ENCODE results near the gene SMIM38. TPM values are rescaled to one million over a fixed set of nuclear protein-coding genes. Genes with fewer than 3 reads are reported as not detected.
"Not testable (repeated sequence)": the region's sequence is repeated elsewhere in the genome, so short reads cannot be mapped to it uniquely, and the experiment has no call there.

SMIM38 gene
- total RNA-seq, 2 experiments from 2014 or later, result 0.19 to 0.20 TPM

- DNase-seq, result no peak
- Mint-ChIP-seq H3K9me3 (peaks cover 16% of the 10 kb centered on the region), H3K4me1 (peaks cover 18% of the 10 kb centered on the region)
Observed at GRCh38 chr11:69144316-69145049, 11.3 kb upstream of the SMIM38 start.

DNA sequence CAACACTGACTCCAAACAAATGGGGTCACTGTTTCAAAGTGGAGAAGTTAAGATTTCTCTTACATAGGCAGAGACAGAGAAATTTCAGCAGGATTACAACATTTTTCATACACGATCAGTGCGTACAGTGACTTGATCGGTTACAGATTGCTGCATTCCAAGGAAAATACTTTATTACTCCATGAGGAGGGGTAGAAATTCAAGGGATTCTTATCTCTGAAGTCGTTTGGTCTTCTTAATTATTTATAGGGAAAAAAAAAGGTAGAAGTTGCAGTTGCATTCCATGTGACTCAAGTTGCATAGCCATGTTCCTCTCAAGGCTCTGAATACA lies 10.7 kb upstream of the SMIM38 start:
- Mint-ChIP-seq H3K36me3 (peaks cover 14% of the 10 kb centered on the region), H3K27ac (no peak overlapping the region), H3K4me3 (no peak overlapping the region), H3K9me3 (peaks cover 16% of the 10 kb centered on the region), H3K4me1 (peaks cover 18% of the 10 kb centered on the region), H3K27me3 (no peaks in the 10 kb centered on the region)
- no peak for DNase-seq

More at GRCh38 chr11:69144316-69145049, 11.3 kb upstream of the SMIM38 start:
- peaks cover 13% of the 10 kb centered on the region for H3K36me3 Mint-ChIP-seq
- H3K4me3 Mint-ChIP-seq, result no peak overlapping the region
- no peaks in the 10 kb centered on the region for H3K27me3 Mint-ChIP-seq
- peak overlapping the region; percentile 39 for H3K27ac Mint-ChIP-seq

DNA sequence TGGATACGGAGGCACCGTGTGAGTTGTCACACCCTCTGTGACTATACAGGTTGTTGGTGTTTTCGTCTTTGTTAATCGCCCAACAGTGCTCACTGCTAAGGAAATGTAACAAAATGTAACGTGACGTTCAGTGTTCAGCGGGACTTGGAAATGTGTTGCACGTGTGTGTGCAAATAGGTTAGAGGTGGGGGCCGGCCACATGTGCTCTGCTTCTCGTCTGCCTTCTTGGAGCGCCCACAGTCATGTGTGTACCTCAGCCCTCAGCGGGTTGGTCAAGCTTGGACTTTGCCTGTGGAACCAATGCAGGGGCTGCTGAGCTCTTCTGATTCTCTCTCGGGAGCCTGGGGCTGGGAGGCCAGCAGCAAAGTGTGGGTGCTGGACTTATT lies 7.4 kb upstream of the SMIM38 start:
- Mint-ChIP-seq H3K4me3 (no peak overlapping the region), H3K27ac (no peak overlapping the region), H3K4me1 (peaks cover 15% of the 10 kb centered on the region), H3K9me3 (peaks cover 16% of the 10 kb centered on the region), H3K36me3 (peaks cover 15% of the 10 kb centered on the region), H3K27me3 (no peaks in the 10 kb centered on the region)
- DNase-seq, result no peak

- no peak overlapping the region for H3K27ac Mint-ChIP-seq
- peaks cover 15% of the 10 kb centered on the region for H3K36me3 Mint-ChIP-seq
- H3K4me1 Mint-ChIP-seq, result peaks cover 18% of the 10 kb centered on the region
Observed at GRCh38 chr11:69148806-69149205, 6.9 kb upstream of the SMIM38 start.

GRCh38 chr11:69149338-69150045 lies 6.2 kb upstream of the SMIM38 start:
- DNase-seq, H3K27ac Mint-ChIP-seq, H3K27me3 Mint-ChIP-seq, H3K4me3 Mint-ChIP-seq: not testable (repeated sequence)
- Mint-ChIP-seq H3K36me3 (peaks cover 15% of the 10 kb centered on the region), H3K9me3 (peaks cover 16% of the 10 kb centered on the region), H3K4me1 (peaks cover 12% of the 10 kb centered on the region)

More at GRCh38 chr11:69148806-69149205, 6.9 kb upstream of the SMIM38 start:
- Mint-ChIP-seq H3K27me3 (no peaks in the 10 kb centered on the region), H3K9me3 (peaks cover 16% of the 10 kb centered on the region), H3K4me3 (no peak overlapping the region)
- no peak for DNase-seq

GRCh38 chr11:69150175-69150574 lies 5.6 kb upstream of the SMIM38 start:
- Mint-ChIP-seq H3K27ac (no peak overlapping the region), H3K4me3 (no peak overlapping the region), H3K9me3 (peaks cover 16% of the 10 kb centered on the region), H3K27me3 (no peaks in the 10 kb centered on the region), H3K4me1 (peaks cover 7% of the 10 kb centered on the region), H3K36me3 (peaks cover 15% of the 10 kb centered on the region)
- no peak for DNase-seq

GRCh38 chr11:69151836-69152235 lies 3.9 kb upstream of the SMIM38 start:
- H3K27ac Mint-ChIP-seq, result no peak overlapping the region
- peaks cover 7% of the 10 kb centered on the region for H3K36me3 Mint-ChIP-seq
- H3K4me3 Mint-ChIP-seq, result no peak overlapping the region
- peaks cover 17% of the 10 kb centered on the region for H3K4me1 Mint-ChIP-seq
- H3K27me3 Mint-ChIP-seq, result no peaks in the 10 kb centered on the region
- DNase-seq, result no peak
- H3K9me3 Mint-ChIP-seq, result peaks cover 5% of the 10 kb centered on the region

DNA sequence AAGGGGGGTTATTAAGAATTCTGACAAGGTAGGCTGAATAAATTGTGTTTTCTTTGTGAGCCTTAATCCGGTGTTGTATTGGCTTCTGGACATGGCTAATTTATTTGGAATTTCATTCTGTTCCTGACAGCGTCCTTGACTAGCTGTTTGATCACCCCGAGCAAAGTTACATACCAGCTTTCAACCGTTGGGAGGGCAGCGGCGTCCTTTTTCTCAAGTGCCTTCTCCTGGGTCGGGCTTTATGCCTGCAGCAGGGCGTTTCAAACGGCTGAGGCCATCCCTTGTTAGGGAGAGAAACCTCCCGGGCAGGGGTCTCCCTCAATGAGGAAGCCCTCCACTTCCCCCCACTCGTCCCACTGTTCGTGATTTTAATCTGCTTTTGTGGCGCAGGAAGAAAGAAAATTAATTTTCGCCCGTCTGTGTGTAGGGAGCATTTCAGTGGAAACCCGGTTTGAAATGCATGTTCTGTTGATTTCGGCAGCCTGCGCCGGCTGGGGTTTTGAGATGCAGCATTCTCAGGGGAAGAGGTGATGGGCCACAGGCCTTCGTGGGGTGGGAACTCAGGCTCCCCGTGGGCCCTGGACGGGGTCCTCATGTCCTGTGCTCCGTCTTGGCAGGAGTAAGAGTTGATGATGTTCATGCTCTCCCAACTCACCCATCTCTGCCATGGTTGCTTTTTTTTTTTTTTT lies 2.9 kb upstream of the SMIM38 start:
- H3K9me3 Mint-ChIP-seq, result peaks cover 5% of the 10 kb centered on the region
- H3K4me3 Mint-ChIP-seq, result no peak overlapping the region
- peaks cover 17% of the 10 kb centered on the region for H3K4me1 Mint-ChIP-seq
- H3K27me3 Mint-ChIP-seq, result no peaks in the 10 kb centered on the region
- no peak overlapping the region for H3K27ac Mint-ChIP-seq
- no peak for DNase-seq
- H3K36me3 Mint-ChIP-seq, result peaks cover 7% of the 10 kb centered on the region

- Mint-ChIP-seq H3K4me3 (no peak overlapping the region), H3K27ac (no peak overlapping the region), H3K4me1 (peaks cover 17% of the 10 kb centered on the region), H3K27me3 (peaks cover 3% of the 10 kb centered on the region), H3K9me3 (peaks cover 5% of the 10 kb centered on the region), H3K36me3 (peaks cover 5% of the 10 kb centered on the region)
- no peak for DNase-seq
Observed at GRCh38 chr11:69153661-69154060, 2.1 kb upstream of the SMIM38 start.

DNA sequence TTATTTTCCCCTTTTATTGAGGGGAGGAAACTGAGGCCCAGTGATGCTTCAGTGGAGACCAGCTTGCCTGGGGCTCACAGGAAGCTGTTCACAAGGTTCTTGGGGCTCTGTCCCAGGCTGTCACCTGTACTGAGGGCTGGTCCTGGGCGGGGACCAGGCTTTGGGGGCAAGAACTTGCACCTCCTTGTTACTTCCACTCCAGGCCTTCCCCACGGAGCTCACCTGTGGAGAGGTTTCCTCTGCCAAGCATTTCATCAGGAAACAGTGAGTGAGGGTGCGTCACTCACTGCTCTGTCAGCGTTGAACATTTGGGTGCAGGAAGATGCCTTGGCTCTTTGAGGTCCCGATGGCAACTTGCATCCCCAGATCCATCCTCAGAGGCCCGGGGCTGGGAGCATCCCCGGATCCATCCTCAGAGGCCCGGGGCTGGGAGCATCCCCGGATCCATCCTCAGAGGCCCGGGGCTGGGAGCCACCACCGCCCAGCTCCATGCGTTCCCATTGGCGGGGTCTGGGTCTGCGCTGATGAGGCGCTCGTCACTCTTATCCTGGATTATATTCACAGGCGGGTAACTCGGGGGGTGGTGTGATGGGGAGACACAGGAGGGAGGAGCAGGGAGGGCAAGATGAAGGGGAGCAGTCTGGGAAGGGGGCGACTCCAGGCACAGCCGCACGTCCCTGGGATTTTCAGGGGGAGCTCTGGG lies 1.4 kb upstream of the SMIM38 start:
- Mint-ChIP-seq H3K27ac (no peak overlapping the region), H3K4me1 (peaks cover 14% of the 10 kb centered on the region), H3K27me3 (peaks cover 3% of the 10 kb centered on the region), H3K9me3 (peaks cover 1% of the 10 kb centered on the region), H3K36me3 (peaks cover 2% of the 10 kb centered on the region), H3K4me3 (no peak overlapping the region)
- DNase-seq, result no peak

DNA sequence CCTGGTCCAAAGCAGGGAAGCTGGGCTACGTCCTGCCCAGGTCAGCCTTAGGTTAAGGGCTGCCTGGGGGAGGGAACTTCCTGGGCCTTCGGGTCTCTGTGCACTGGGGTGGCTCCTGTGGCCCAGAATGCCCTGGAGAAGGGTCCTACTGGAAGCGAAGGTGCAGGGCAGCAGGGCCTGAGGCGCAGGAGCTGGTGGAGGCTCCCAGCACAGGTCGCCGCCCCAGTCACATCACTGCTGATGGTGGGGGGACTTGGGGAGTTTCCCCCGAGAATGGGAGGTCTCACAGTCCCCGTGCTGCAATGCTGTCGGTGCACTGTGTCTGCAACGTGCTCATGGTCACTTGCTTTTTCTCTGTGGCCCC lies 815 bp upstream of the SMIM38 start:
- Mint-ChIP-seq H3K27me3 (peaks cover 3% of the 10 kb centered on the region), H3K36me3 (peaks cover 2% of the 10 kb centered on the region), H3K27ac (no peak overlapping the region), H3K4me3 (no peak overlapping the region), H3K4me1 (peaks cover 14% of the 10 kb centered on the region), H3K9me3 (peaks cover 1% of the 10 kb centered on the region)
- no peak for DNase-seq

DNA sequence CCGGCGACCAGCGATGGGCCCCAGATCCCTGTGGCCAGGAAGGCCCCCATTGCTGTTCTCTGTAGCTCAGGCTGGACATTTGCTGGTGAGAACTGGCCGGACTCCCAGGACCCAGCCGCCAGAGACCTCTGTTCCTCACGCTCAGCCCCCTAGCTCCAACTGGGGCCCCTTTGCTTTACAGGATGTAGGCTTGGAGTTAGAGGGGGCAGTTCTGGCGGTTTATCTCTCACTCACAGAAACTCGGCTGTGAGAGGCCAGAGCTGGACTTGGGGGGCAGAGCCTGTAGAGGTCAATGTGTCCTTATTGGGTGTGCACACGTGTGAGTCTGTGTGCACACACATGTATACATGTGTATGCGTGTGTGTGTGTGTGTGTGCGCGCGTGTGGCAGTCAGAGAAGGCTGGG lies 502 bp downstream of the SMIM38 start:
- peaks cover 14% of the 10 kb centered on the region for H3K4me1 Mint-ChIP-seq
- no peak overlapping the region for H3K27ac Mint-ChIP-seq
- no peak for DNase-seq
- H3K36me3 Mint-ChIP-seq, result no peaks in the 10 kb centered on the region
- H3K4me3 Mint-ChIP-seq, result no peak overlapping the region
- no peaks in the 10 kb centered on the region for H3K9me3 Mint-ChIP-seq
- H3K27me3 Mint-ChIP-seq, result peaks cover 3% of the 10 kb centered on the region

GRCh38 chr11:69156673-69157155 lies 979 bp downstream of the SMIM38 start:
- H3K27ac Mint-ChIP-seq, result no peak overlapping the region
- no peaks in the 10 kb centered on the region for H3K9me3 Mint-ChIP-seq
- no peak for DNase-seq
- H3K4me1 Mint-ChIP-seq, result peaks cover 14% of the 10 kb centered on the region
- no peak overlapping the region for H3K4me3 Mint-ChIP-seq
- no peaks in the 10 kb centered on the region for H3K36me3 Mint-ChIP-seq
- H3K27me3 Mint-ChIP-seq, result peaks cover 3% of the 10 kb centered on the region

- H3K9me3 Mint-ChIP-seq, result no peaks in the 10 kb centered on the region
- H3K27me3 Mint-ChIP-seq, result peaks cover 3% of the 10 kb centered on the region
- H3K36me3 Mint-ChIP-seq, result no peaks in the 10 kb centered on the region
- H3K4me3 Mint-ChIP-seq, result no peak overlapping the region
- H3K4me1 Mint-ChIP-seq, result peaks cover 14% of the 10 kb centered on the region
- peak; percentile 34 for DNase-seq
- H3K27ac Mint-ChIP-seq, result no peak overlapping the region
Observed at GRCh38 chr11:69157156-69157821, 1.6 kb downstream of the SMIM38 start.
